HG02798 (cell line): ENCODE data around the gene ATP1A1.

Experiments
- ATAC-seq: cut with Tn5 transposase; IDR thresholded peaks from one replicate; pipeline ENCODE4 v1.9.1; 2021; ENCODE audit warnings: mild to moderate bottlenecking; ENCODE audit not compliant: unreplicated experiment, poor library complexity

Gene ATP1A1

GRCh38 chr1:116340506-116341231 is 32.4 kb upstream of the ATP1A1 start:
- no peak for ATAC-seq

- ATAC-seq: no peak
Observed at GRCh38 chr1:116343019-116343418, 30.0 kb upstream of the ATP1A1 start.

DNA sequence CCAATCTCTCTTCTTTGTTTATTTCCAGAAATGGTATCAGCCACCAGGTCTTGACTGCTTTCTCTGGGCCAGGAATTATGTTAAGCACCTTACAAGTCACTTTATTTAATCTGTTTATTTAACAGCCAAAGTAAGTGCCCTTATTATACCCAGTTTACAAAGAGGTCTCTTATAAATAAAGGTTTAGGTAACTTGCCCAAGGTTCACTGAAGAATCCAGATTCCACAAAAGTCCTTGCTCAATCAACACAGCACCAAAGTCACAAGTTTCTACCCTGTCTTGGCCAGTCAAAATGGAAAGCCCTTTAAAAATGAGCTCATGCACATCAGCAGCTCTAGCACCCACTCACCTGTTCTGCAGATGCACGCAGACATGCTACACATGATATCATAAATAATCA is 28.0 kb upstream of the ATP1A1 start:
- no peak for ATAC-seq

DNA sequence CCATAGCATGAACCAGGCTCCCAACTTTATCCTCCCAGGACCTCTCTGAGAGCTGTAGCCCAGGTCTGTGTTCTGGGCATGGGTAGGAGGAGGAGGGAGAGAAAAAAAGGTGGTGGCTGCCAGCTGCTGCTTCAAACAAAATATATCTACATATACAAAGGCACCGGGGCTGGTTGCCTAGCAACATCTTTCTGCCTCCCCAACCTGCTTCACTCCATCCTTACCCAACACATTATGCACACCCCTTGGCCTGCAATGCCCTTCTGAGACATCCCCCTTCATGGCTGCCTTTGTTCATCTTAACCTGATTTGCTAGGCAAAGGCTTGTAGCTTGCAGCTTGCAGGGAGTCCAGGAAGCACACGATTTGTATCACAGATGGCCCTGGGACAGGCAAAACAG is 27.2 kb upstream of the ATP1A1 start:
- ATAC-seq: no peak

GRCh38 chr1:116346943-116347673 is 25.9 kb upstream of the ATP1A1 start:
- ATAC-seq: no peak

DNA sequence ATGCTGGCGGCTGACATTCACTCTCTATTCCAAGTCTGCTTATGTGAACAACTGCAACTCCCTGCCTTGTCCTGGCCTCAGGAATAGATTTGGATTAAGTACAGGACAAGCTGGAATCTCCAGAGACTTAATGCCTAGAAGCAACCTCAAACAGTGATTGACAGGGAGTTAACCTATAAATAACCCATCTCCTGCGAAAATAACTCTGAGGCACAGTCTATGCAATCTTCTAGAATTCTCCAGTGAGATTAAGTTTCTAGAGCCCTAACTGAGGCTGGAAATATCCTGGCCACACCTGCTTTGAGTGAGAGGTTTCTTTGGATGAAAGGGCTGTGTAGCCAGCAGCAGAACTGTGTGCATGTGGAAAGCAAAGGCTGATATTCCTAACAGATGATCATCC is 25.3 kb upstream of the ATP1A1 start:
- no peak for ATAC-seq

DNA sequence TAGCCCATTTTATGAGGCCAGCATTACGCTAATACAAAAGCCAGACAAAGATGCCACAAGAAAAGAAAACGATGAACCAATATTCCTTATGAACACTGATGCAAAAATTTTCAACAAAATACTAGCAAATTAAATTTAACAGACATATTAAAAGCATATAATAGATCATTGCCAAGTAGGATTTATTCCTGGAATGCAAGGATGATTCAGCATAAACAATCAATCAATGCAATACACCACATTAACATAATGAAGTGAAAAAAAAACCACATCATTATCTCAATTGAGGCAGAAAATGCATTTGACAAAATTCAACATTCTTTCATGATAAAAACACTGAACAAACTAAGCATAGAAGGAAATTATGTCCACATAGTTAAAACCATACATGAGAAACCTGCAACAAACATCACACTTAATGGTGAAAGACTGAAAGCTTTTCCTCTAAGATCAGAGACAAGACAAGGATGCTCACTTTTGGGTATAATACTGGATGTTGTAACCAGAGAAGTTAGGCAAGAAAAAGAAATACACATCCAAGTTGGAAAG is 22.9 kb upstream of the ATP1A1 start:
- ATAC-seq: no peak

DNA sequence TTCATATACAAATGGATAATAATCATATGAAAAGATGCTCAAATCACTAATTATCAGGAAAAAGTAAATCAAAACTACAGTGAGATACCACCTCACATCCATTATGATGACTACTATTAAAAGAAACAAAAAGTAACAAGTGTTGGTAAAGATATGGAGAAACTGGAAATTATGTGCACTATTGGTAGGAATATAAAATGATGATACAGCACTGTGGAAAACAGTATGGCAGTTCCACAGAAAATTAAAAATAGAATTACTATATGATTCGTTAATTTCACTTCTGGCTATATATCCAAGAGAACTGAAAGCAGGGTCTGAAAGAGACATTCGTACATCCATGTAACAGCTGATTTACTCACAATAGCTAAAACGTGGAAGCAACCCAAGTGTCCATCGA is 21.1 kb upstream of the ATP1A1 start:
- ATAC-seq: no peak

DNA sequence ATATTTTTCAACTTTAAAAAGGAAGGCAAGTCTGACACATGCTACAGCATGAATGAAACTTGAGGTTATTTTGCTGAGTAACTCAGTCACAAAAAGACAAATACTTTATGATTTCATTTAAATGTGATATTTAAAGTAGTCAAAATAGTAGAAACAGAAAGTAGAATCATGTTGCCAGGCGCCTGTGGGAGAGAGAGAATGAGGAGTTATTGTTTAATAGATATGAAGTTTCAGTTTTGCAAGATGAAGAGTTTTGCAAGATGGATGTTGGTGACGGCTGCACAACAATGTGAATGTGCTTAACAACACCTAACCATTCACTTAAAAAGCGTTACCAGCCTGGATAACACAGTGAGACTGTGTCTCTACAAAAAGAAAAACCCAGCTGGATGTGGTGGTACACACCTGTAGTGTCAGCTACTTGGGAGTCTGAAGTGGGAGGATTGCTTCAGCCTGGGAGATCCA is 20.7 kb upstream of the ATP1A1 start:
- ATAC-seq: peak; percentile 75

DNA sequence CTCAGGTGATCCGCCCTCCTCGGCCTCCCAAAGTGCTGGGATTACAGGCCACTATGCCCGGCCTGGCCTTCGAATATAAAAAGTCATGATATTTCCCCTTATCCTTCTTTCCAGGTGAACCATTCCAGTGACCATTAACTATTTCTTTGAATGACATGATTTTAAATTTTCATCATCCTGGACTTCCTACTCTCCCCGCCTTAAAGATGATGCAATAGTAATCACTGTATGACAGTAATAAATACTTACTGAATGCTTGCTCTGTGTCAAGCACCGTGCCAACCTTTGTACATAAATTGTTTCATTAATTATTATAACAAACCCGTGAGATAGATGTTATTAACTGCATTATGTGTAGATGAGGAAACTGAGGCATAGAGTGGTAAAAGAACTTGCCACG is 19.9 kb upstream of the ATP1A1 start:
- no peak for ATAC-seq

DNA sequence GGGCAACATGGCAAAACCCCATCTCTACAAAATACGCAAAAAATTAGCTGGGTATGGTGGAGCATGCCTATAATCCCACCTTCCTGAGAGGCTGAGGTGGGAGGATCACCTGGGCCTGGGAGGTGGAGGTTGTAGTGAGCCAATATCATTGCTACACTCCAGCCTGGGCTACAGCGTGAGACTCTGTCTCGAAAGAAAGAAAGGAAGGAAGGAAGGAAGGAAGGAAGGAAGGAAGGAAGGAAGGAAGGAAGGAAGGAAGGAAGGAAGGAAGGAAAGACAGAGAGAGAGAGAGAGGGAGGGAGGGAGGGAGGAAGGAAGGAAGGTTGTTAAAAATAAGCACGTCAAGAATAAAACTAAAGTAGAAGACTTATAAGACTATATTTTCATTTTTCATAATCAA is 17.0 kb upstream of the ATP1A1 start:
- ATAC-seq: no peak

- ATAC-seq: no peak
Observed at GRCh38 chr1:116356673-116357072, 16.4 kb upstream of the ATP1A1 start.

DNA sequence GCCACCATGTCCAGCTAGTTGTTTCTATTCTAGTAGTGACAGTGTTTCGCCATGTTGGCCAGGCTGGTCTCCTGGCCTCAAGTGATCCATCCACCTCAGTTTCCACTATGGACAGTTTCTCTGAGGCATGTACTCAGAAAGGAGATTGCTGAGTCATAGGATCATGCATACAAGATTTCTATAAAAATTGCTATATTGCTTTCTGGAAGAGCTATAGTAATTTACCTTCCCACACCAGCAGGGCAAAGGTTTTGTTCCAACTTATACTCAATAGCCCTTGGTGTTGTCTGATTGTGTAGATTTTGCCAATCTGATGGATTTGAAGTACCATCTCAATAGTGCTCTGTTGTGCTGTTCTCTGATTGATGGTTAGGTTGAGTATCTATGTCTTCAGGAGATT is 15.6 kb upstream of the ATP1A1 start:
- no peak for ATAC-seq

DNA sequence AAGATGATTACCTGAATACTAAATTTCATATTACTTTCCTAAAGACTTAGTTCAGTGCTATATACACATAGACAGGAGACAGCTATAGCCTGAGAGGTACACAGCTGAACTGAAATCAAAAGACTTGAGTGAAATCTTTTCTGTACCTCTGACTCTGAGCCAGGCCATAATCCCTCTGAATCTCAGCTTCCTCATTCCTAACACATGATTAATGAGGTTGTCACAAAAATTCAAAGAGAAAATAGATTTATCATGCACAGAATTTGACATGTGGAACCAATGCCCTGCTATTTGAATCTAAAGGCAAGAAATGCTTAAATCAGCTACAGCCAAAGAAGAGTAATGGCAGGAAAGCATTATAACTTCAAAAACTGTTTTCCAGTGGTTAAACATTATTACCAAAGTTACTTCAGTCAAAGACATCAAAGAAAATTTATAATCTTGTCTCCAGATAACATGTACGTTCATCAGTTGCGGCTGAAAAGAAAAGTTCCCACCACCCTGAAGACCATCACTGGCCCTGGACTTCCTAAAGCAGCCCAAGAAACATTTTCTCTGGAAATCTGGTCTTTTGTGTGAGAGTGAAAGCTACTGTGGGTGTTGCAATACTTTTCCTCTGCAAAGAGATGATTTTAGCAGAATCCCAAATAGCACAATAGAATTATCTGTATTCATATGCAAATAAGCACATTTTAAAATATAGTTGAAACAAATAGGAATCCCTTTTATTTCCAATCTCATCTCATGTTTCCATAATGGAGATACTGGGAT is 13.8 kb upstream of the ATP1A1 start:
- no peak for ATAC-seq

- ATAC-seq: no peak
Observed at GRCh38 chr1:116359871-116360270, 13.2 kb upstream of the ATP1A1 start.

DNA sequence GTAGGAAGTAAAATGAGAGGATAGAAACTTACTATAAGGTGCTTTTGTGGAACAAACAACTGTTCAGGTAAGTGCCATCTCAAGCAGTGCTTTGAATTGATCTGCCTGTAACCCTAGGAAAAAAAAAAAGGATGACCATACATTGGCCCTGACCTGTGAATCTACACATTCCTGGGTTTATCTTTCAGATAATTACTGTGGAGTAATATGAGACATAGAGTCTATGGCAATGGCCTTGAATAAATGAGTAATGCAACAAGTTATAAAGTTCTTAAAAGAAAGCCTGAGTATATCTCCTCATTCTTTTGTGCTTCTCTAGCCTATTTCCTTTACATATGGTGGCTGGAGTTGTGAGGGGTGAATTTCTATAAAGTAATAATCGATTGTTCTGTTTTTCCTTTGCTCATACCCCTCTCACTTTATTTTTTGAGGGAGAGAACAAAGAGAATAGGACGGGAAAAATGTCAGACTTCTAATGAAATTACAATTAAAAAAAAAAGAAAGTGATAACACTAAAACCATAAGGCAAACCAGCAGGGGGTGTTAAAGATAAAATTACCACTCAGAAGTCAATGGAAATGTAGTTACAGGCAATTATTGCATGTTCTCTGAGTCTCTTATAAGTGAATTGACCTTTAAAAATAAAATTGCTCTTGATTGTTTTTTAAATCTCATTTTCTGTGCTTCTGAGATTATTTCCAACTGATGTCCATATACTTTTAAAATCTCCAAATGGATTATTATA is 12.4 kb upstream of the ATP1A1 start:
- ATAC-seq: no peak

- ATAC-seq: no peak
Observed at GRCh38 chr1:116361648-116362047, 11.4 kb upstream of the ATP1A1 start.

- ATAC-seq: no peak
Observed at GRCh38 chr1:116362050-116362449, 11.0 kb upstream of the ATP1A1 start.

DNA sequence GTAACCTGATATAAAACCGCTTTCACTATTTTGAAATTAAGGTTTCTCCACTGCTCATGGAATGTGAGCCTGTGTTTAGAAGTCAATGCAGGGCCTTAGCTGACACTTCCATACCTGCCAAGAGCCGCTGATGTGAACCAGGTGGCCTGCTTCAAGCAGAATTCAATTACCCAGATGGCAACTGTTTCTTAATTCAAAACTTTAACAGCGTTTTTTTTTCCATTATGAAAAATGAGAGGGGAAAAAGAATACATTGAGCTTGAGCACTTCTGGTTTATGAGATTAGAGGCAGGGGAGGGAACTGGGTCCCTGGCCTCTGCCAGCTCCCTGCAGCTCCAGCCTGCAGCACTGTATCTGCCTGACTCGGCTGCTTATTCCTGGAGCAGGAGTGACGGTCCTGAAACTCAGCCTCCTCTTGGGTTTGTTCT is 7.7 kb upstream of the ATP1A1 start:
- no peak for ATAC-seq

DNA sequence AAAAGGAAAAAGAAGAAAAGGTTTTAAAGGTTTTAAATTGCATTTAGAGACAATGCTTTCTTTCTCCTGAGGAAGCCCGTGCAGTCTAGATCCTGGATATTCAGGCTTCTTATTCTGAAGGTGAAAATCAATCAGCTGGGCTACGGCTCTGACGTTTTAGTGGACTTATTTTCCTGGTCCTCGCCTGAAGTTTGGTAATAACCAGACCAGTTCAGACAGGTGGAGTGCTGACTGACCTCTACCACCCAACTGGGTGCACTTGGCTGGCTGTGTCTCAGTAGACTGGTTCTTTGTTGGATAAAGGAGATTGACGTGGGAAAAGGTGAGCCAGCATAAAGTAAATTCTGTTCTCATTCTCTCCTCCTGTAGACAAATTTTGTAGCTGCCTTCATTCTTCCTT is 7.2 kb upstream of the ATP1A1 start:
- no peak for ATAC-seq
